Mesothelial cell of epicardium (in vitro differentiated cells): ENCODE data around the gene C16orf86. TPM values are rescaled to one million over a fixed set of nuclear protein-coding genes. Genes with fewer than 3 reads are reported as not detected.

Source experiments
- DNase-seq, 2 experiments: peaks; one replicate each; pipeline ENCODE4 v3.0.0; 2021; ENCODE audit warnings: low spot score in 2 of 2; ENCODE audit not compliant: unreplicated experiment in 2 of 2
- H3K27ac Mint-ChIP-seq: 2 replicates; pipeline ENCODE4 v1.8.0; 2021; ENCODE audit warnings: mixed read lengths
- H3K27me3 Mint-ChIP-seq: 2 replicates; pipeline ENCODE4 v1.8.0; 2021; ENCODE audit warnings: low read depth, mixed read lengths
- H3K36me3 Mint-ChIP-seq: 2 replicates; pipeline ENCODE4 v1.8.0; 2021; ENCODE audit warnings: mixed read lengths
- H3K4me1 Mint-ChIP-seq: 2 replicates; pipeline ENCODE4 v1.8.0; 2021; ENCODE audit warnings: mixed read lengths
- H3K4me3 Mint-ChIP-seq: 2 replicates; pipeline ENCODE4 v1.8.0; 2021; ENCODE audit warnings: mild to moderate bottlenecking, moderate library complexity, mixed read lengths
- H3K9me3 Mint-ChIP-seq: 2 replicates; pipeline ENCODE4 v1.8.0; 2021; ENCODE audit warnings: mixed read lengths
- CTCF ChIP-seq: fragments of 200-600 bp; sonication (generic); IDR thresholded peaks from one replicate; pipeline ENCODE4 v1.5.0; 2021; ENCODE audit warnings: antibody characterized with exemption; ENCODE audit not compliant: unreplicated experiment
- total RNA-seq: library from RNA; stranded (reverse); gene quantifications from 3 replicates; pipeline ENCODE4 v1.2.1, GENCODE V29; 2021

C16orf86 gene
- total RNA-seq, 1 donor from 2014 or later, result 1.8 TPM

DNA sequence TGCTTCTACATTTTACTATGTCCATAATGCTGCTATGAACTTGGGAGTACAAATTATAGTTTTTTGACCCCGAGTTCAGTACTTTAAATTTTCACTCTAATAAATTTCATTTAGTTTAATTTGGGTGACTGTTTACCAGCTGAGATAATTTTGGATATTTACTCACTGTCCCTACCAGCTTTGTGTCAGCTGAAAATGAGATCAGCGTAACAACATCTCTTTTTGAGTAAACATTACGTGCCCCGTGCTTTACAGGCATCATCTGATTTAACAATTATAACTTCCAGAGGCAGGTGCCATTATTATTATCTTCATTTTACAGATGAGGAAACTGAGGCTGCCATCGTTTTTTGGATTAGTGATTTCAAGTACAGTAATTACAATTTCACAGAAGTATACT is 37.5 kb downstream of the C16orf86 start:
- Mint-ChIP-seq H3K4me1 (peaks cover 4% of the 10 kb centered on the region), H3K4me3 (no peak overlapping the region), H3K27ac (no peak overlapping the region), H3K27me3 (no peaks in the 10 kb centered on the region), H3K36me3 (peaks cover 2% of the 10 kb centered on the region), H3K9me3 (no peaks in the 10 kb centered on the region)
- TF ChIP-seq CTCF, result no peak
- DNase-seq, result no peak

DNA sequence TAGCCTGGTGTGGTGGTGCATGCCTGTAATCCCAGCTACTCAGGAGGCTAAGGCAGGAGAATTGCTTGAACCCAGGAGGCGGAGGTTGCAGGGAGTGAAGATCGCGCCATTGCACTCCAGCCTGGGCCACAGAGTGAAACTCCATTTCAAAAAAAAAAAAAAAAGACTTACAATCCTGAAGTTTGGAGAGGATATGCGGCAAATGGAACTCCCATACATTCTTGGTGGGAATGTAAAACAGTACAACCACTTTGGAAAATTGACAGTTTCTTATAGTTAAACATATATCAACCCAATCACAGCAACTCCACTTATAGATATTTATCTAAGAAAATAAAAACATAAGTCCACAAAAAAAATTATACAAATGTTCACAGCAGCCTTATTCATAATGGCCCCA is 40.6 kb downstream of the C16orf86 start:
- peaks cover 3% of the 10 kb centered on the region for H3K36me3 Mint-ChIP-seq
- H3K4me3 Mint-ChIP-seq, result no peak overlapping the region
- H3K4me1 Mint-ChIP-seq, result peaks cover 4% of the 10 kb centered on the region
- no peaks in the 10 kb centered on the region for H3K27me3 Mint-ChIP-seq
- DNase-seq, result no peak
- no peaks in the 10 kb centered on the region for H3K9me3 Mint-ChIP-seq
- TF ChIP-seq CTCF, result no peak
- H3K27ac Mint-ChIP-seq, result no peak overlapping the region

GRCh38 chr16:67707790-67708189 is 41.2 kb downstream of the C16orf86 start:
- Mint-ChIP-seq H3K4me3 (no peak overlapping the region), H3K4me1 (peaks cover 4% of the 10 kb centered on the region), H3K9me3 (no peaks in the 10 kb centered on the region), H3K27me3 (no peaks in the 10 kb centered on the region), H3K27ac (no peak overlapping the region), H3K36me3 (peaks cover 3% of the 10 kb centered on the region)
- TF ChIP-seq CTCF, result no peak
- no peak for DNase-seq

DNA sequence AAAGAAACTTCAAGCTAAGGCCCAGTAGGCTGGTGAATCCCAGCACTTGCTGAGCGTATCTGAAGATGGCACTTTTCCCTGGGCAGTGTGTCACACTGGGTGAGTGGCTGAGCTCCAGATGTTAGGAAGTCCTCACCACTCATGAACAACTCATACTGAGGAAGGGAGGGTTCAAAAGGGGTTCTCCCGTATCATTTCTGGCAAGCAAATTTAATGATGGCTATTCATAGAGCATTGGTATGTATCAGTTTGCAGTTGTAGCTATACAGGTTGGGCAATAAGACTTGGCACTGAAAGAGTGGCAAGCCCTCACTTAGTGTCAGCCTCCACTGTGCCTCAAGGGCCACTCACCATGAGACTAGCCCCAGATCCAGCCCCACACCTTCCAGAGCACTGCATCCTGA is 41.8 kb downstream of the C16orf86 start:
- Mint-ChIP-seq H3K9me3 (no peaks in the 10 kb centered on the region), H3K27ac (no peak overlapping the region), H3K27me3 (no peaks in the 10 kb centered on the region), H3K4me1 (peaks cover 4% of the 10 kb centered on the region), H3K4me3 (no peak overlapping the region), H3K36me3 (peaks cover 3% of the 10 kb centered on the region)
- no peak for DNase-seq
- TF ChIP-seq CTCF, result no peak

DNA sequence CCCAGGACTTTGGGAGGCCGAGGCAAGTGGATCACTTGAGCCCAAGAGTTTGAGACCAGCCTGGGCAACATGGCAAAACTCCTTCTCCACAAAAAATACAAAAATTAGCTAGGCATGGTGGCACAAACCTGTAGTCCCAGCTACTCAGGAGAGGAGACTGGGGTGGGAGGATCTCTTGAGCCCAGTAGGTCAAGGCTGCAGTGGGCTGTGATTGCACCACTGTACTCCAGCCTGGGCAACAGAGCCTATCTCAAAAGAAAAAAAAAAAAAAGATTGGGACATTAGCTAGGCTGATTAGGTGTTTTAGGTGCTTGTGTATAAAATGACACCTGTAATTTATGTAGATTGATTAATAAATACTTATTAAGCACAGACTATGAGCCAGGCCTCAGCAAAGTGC is 42.4 kb downstream of the C16orf86 start:
- Mint-ChIP-seq H3K36me3 (peaks cover 3% of the 10 kb centered on the region), H3K4me1 (peaks cover 4% of the 10 kb centered on the region), H3K4me3 (no peak overlapping the region), H3K9me3 (no peaks in the 10 kb centered on the region), H3K27me3 (no peaks in the 10 kb centered on the region), H3K27ac (no peak overlapping the region)
- DNase-seq, result no peak
- no peak for TF ChIP-seq CTCF

- DNase-seq, result no peak
- Mint-ChIP-seq H3K4me3 (no peak overlapping the region), H3K36me3 (peaks cover 3% of the 10 kb centered on the region), H3K9me3 (no peaks in the 10 kb centered on the region), H3K27me3 (no peaks in the 10 kb centered on the region), H3K27ac (no peak overlapping the region), H3K4me1 (no peaks in the 10 kb centered on the region)
- TF ChIP-seq CTCF, result no peak
These were observed 44.0 kb downstream of the C16orf86 start for GRCh38 chr16:67710607-67711006.
